HEK293 (cell line): ENCODE data around the gene TRIM61.

Experiments used
- BCL11A ChIP-seq: fragments of 450-650 bp; formaldehyde crosslinking; IDR thresholded peaks from 2 replicates; pipeline ENCODE4 v1.5.1; 2016; ENCODE audit warnings: low read depth, missing biosample characterization, missing genetic modification characterization
- CTCF ChIP-seq: fragments of 450-650 bp; formaldehyde crosslinking; IDR thresholded peaks from 2 replicates; pipeline ENCODE4 v1.5.1; 2016; ENCODE audit warnings: missing biosample characterization, missing genetic modification characterization
- ZEB2 ChIP-seq: fragments of 450-650 bp; formaldehyde crosslinking; IDR thresholded peaks from 2 replicates; pipeline ENCODE4 v1.5.1; 2016; ENCODE audit warnings: missing biosample characterization, missing genetic modification characterization
- ZNF16 ChIP-seq: fragments of 450-650 bp; formaldehyde crosslinking; IDR thresholded peaks from 2 replicates; pipeline ENCODE4 v1.5.1; 2016; ENCODE audit warnings: low read depth, missing biosample characterization, missing genetic modification characterization
- ZNF23 ChIP-seq: fragments of 450-650 bp; formaldehyde crosslinking; IDR thresholded peaks from 2 replicates; pipeline ENCODE4 v1.5.1; 2016; ENCODE audit warnings: missing biosample characterization, missing genetic modification characterization, borderline replicate concordance
- ZNF311 ChIP-seq: fragments of 450-650 bp; formaldehyde crosslinking; IDR thresholded peaks from 2 replicates; pipeline ENCODE4 v1.5.1; 2017; ENCODE audit warnings: missing biosample characterization, missing genetic modification characterization, borderline replicate concordance

DNA sequence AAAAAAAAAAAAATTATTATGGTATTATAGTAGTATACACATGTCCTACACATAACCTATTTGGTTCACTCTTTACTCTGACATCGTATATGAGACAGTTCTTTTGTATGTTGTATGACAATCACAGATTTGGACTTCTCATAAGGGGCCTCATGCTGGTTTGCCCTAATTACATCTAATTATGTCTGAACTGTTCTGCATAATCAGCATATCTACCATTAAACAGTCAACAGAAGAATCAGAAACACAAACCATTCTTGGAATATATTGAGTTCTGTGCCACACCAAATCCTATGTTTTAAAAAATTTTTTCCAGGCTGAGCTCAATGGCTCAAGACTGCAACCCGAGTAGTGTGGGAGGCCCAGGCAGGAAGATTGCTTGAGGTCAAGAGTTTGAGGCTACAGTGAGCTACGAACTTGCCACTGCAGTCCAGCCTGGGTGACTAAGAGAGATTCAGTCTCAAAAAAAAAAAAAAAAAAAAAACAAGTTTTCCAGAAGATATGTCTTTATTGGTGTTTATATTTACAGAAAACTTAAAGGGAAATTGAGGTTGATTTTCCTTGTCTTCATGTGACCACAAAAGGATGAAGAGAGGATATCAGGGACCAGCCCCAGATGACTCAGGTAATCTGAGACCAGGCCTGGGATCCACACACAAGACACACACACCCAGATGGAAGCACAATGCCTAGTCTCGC lies 22.2 kb downstream of the TRIM61 start:
- no peak for TF ChIP-seq CTCF (tag by site-specific recombination)
- no peak for TF ChIP-seq ZNF23 (tag by site-specific recombination)
- TF ChIP-seq ZNF311, result no peak
- no peak for TF ChIP-seq BCL11A (tag by site-specific recombination)
- TF ChIP-seq ZNF16, result no peak
- no peak for TF ChIP-seq ZEB2
